NCI-H1105 treated with DMSO at 0.1 percent for 48 hours (cell line): ENCODE measurements around the gene KRTAP10-7.
"Not testable (repeated sequence)": the region's sequence is repeated elsewhere in the genome, so short reads cannot be mapped to it uniquely, and the experiment has no call there.

Source experiments
- DNase-seq: peaks from one replicate; lab custom pipeline; 2025; lab: John Stamatoyannopoulos, UW

Gene KRTAP10-7

DNA sequence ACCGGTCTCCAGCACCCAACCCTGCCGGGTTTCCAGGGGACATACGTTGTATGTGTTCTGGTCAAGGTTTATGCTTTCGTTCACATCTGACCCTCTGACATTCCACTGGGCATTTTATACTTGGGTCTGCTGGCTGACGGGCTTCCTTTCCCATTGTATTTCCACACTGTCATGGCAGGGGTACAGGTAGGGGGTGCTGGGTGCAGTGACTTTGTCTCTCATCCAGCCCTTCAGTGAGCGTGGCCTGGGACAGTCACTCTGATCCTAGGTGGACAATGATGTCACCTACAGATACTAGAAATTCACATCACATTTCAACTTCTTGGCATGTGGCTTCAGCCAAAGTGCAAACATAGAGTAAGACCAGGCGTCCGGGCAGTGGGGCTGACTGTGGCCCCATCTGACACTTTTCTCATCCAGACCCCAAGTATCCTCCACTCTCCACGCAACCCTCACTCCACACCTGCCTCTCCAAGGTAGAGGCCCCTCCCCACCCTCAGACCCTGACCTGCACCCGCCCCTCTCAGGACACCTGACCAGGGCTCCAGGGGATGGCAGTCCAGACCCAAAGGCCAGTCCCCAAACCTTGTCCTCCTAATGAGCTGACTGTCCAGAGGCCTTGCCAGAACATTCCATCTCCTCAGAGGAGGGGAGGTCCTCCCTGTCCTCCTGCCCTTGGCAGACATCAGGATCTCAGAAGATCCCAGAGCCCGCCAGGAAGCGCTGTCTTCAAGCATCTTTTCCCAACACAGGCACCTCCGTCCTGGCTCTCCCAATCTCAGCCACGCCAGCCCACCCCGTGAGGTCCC is 36.0 kb downstream of the KRTAP10-7 start:
- no peak for DNase-seq

DNA sequence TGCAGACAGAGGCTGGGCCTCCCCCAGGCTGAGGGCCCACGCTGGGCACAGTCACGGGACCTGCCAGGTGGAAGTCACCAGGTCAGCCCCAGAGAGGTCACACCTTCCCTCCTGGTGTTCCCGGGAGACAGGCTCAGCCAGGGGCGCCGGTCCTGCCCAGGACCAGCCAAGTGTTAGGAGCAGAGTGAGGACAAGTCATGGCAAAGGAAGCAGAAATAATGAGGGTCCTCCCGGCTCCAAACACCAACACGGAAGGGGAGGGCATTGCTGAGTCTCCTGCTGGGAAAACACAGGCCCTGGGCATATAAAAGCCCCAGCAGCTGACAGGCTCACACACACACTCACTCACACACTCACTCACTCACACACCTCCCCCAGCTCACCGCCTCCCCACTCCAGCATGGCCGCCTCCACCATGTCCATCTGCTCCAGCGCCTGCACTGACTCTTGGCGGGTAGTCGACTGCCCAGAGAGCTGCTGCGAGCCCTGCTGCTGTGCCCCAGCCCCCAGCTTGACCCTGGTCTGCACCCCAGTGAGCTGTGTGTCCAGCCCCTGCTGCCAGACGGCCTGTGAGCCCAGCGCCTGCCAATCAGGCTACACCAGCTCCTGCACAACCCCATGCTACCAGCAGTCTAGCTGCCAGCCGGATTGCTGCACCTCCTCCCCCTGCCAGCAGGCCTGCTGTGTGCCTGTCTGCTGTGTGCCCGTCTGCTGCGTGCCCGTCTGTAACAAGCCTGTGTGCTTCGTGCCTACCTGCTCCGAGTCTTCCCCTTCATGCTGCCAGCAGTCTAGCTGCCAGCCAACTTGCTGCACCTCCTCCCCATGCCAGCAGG is 36.8 kb downstream of the KRTAP10-7 start, which contains the start of gene KRTAP10-10:
KRTAP10-10 (plus strand) TSS at position 339 of the 833 bp plus-strand sequence; CDS start at position 401, 62 bp downstream.
- DNase-seq, result no peak

DNA sequence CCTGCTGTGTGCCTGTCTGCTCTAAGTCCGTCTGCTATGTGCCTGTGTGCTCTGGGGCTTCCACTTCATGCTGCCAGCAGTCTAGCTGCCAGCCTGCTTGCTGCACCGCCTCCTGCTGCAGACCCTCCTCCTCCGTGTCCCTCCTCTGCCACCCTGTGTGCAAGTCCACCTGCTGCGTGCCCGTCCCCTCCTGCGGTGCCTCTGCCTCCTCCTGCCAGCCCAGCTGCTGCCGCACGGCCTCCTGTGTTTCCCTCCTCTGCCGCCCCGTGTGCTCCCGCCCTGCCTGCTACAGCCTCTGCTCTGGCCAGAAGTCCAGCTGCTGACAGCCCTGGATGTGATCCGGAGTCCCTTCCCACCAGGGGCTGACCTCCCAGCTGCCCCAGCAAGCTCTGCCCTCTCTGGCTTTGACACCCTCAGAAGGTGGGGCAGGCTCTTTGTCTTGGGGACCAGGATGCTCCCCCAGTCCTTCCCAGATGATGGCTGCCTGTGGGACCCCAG is 37.5 kb downstream of the KRTAP10-7 start:
- DNase-seq, result not testable (repeated sequence)

DNA sequence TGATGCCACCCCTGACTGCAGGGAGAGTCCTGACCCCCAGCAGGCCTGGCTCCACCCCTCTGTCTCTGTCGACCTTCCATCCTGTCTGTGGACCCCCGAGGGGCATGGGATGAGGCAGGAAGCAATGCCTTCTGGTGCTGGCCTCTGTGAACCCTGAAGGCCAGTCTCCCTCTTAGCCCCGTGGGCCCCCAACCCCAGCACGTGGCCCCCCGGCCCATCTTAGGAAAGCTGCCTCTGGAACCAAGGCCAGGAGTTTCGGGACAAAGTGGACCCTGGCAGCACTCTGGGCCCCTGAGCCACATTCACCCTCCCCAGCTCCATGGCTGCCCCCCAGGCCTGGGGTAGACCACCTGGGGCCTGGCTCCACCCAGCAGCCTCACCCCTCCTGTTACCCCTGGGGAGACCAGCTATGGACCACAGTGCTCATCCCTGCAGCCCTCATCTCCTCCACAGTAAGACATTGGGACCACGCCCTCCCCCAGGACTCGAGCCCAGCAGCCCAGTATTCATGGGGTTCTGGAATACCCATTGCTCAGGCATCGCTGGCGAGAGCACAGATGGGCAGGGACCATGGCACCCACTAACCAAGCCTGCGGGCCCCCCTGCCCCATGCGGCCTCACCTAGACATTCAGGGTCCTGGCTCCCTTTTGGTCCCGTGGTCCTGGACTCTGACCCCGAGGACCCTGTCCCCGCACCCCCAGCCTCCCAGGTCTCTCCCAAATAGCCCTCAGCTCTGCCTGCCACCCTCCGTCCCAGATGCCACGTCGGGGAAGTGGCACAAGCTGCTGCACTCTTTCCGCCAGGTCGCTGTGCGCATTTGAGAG is 38.3 kb downstream of the KRTAP10-7 start:
- not testable (repeated sequence) for DNase-seq

DNA sequence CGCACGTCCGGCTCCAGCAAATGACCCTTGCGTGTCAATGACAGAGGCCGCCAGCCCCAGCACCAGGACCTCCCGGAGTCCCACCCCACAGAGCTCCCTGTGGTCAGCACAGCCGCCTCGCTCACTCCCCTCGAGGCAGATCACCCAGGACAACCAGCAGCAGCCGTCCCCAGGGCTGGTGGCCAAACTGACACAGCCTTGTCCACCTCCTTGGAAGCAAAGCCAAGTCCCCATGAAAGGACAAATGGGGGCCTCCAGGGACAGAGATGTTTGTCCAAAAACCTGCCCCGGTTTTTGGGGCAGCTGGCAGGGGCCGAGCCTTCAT is 38.9 kb downstream of the KRTAP10-7 start:
- DNase-seq, result no peak

DNA sequence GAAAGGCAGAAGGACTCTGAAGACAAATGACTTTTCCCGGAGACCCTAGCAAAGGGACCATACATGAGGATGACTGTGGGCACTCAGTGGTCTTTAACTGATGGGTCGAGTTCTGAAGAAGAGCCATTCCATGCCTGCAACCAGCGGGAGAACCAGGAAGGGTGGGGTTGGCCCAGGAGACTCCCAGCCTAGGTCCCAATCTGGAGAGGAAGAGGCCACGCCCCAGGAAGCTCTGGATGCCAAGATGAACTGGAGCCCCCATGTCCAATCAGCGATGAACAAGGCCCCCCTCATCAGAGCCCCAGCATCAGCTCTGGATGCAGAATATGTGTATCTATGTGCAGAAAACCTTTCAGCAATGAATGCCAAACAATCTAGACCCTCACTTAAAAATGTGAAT is 40.4 kb downstream of the KRTAP10-7 start:
- DNase-seq, result no peak

DNA sequence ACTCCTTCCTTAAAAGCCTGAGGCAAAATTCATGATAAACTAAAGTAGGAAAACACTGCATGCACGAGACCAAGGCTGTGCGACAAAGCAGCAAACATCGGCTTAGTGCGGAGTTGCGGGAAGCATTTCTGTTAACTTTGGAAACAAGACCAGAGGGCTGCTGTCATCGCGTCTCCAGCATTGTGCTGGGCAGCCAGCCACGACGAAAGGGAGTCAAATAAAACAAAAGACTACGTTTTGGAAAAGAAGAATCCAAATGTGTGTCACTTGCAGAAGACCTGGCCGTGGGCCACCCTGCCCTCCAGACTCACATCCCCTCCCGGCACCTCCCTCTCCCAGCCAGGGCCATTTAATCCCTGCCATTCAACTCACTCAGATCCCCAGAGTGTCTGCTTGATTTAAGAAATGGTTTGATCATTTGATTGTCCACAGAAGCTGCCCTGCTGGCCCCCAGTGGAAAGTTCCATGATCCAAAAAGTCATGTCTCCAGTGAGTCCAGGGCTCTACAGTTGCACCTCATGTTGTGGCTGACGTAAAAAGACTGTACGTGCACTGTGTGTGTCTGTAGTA is 43.4 kb downstream of the KRTAP10-7 start:
- DNase-seq, result no peak

DNA sequence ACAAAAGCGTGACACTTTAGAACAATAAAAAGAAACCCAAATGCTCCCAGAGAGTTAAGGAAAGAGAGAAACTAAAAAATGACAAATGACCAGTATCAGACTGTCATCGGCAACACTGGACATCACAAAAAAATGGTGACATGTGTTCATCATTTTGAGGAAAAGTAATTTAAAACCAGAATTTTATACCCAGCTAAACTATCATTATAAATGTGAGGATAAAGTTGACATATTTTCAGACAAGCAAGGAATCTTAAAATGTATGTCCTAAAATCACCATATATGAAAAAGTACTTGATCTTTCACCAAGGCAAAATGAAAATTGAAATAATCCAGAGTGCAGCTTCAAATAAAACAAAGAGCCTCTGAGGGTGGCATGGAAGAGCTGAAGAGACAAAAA is 44.5 kb downstream of the KRTAP10-7 start:
- DNase-seq, result no peak

DNA sequence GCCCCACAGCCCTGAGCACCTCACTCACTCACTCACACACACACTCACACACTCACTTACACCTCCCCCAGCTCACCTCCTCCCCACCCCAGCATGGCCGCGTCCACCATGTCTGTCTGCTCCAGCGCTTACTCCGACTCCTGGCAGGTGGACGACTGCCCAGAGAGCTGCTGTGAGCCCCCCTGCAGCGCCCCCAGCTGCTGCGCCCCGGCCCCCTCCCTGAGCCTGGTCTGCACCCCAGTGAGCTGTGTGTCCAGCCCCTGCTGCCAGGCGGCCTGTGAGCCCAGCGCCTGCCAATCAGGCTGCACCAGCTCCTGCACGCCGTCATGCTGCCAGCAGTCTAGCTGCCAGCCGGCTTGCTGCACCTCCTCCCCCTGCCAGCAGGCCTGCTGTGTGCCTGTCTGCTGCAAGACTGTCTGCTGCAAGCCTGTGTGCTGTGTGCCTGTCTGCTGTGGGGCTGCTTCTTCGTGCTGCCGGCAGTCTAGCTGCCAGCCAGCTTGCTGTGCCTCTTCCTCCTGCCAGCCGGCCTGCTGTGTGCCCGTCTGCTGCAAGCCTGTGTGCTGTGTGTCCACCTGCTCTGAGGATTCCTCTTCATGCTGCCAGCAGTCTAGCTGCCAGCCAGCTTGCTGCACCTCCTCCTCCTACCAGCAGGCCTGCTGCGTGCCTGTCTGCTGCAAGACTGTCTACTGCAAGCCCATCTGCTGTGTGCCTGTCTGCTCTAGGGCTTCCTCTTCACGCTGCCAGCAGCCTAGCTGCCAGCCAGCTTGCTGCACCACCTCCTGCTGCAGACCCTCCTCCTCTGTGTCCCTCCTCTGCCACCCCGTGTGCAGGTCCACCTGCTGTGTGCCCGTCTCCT is 46.2 kb downstream of the KRTAP10-7 start, which contains the start of gene KRTAP10-11:
KRTAP10-11 (plus strand) TSS at position 49 of the 856 bp plus-strand sequence; CDS start at position 94, 45 bp downstream.
- not testable (repeated sequence) for DNase-seq

DNA sequence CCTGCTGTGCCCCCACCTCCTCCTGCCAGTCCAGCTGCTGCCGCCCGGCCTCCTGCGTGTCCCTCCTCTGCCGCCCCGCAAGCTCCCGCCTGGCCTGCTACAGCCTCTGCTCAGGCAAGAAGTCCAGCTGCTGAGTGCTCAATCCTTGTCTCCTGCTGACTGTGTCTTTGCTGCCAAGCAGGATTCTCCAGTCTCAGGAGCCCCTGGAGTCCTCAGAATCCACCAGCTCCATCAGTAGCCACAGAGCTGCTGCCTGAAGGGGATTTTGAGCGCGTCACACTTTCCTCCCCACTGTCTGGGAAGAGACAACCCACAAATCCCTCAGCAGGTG is 46.8 kb downstream of the KRTAP10-7 start:
- no peak for DNase-seq

DNA sequence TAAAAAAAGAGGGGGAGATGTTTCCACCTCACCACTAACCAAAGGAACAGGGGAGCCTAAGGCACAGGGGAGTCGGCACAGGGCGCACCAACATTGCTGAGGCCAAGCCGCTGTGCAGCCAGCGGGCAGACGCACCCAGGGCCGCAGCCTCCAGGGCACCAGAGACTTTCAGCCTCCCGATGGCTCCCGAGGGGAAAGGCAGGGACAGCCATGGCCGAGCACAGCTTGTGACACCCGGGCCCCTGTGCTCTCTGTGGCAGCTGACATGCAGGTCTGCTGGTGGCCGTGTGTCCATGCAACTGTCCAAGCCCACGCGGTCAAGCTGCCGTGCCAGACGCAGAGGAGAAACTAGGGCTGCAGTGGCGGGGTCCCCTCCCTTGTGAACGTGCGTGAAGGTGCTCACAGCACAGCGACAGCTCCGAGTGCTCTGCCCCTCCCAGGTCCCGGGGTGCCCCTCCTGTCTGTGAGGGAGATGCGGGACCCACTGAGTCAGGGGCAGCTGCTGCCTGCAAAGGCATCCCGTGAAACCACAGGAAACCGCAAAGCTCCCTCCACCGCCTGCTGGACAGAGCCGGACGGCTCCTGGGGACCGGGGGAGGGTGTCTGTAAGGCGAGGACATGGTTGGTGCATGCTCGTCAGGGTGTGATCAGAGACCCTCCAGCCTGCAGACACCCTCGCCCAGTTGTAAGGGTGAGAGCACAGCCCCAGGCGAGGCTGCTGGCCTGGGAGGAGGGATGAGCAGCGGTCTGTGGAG is 48.3 kb downstream of the KRTAP10-7 start:
- DNase-seq, result no peak

DNA sequence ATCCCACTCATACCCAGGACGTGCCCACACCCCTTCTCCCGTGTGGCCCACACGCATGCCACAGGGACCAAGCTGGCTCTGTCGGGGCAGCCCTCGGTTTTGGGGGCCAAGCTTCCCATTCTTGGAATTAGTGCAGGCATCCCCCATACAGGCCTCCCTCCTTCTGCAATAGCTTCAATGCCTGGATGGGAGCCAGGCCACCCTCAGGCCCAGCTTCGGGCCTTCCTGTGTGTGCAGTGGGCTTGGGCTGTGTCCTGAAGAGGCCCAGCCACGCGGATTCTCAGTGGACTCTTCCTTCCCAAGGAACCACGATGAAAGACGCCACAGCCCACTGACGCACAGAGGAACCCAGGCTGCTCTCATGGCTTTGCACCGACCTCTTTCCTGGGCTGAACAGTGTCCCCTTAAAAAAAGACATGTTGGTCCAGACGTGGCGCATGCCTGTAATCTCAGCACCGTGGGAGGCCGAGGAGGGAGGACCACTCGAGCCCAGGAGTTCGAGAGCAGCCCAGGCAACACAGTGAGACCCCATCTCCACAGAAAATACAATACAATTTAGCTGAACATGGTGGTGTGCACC is 49.2 kb downstream of the KRTAP10-7 start:
- DNase-seq, result no peak

DNA sequence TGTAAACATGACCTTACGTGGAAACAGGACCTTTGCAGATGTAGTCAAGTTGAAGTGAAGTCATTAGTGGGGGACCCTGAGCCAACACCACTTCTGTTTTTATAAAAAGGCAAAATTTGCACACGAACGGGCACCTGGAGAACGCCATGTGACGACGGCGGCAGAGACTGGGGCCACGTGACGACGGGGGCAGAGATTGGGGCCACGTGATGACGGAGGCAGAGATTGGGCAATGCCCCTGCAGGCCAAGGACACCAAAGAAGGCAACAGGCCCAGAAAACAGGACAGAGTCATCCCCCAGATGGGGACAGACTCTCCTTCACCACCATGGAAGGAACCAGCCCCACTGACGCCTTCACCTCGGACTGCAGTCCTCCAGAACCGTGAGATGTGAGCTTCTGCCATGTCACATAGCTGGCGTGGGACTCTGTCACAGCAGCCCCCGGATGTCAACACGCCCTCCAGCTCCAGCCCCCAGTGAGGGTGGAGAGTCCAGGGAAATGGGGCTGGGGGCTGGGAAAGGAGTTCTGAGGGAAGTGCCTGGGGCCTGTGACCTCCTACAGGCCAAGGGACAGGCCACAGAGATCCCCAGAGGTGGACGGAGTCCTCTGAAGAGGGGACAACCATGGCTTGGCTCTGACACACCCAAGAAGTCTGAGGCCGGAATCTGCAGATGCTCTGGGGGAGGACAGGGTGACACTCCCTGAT is 50.0 kb downstream of the KRTAP10-7 start:
- DNase-seq, result no peak

DNA sequence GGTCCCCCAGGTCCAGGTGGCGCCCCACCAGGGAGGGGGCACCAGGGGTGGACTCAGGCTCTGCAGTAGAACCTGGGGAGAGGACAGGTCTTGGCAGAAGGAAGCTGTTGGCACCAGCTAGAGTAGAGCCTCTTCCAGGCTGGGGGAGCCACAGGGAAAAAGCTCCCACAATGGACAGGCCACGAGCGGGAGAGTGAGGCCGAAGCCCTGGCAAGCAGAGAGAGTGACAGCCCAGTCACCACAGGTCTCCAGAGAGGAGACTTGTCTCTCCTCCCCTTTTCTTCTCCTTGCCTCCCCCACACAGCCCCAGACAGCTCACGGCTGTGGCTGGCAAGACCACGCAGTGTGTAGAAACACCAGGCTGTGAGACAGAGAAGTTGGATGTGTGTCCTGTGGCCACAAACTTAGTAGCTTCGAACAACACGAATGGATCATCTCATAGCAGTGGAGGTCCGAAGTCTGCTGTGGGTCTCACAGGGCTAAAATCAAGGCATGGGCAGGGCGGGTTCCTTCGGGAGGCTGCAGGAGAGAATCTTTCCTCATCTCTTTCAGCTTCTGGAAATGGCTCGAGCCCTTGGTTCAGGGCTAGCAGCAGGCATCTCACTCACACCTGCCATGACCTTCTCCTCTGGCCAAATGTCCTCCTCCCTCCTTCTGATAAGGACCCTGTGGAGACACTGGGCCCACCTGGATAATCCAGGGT is 50.7 kb downstream of the KRTAP10-7 start:
- DNase-seq, result no peak
